NCI-H446 treated with DMSO at 0.1 percent for 48 hours (cell line): ENCODE measurements around the gene ROCK1.

Experiments used
- DNase-seq: peaks from one replicate; lab custom pipeline; 2025; lab: John Stamatoyannopoulos, UW

ROCK1 gene

DNA sequence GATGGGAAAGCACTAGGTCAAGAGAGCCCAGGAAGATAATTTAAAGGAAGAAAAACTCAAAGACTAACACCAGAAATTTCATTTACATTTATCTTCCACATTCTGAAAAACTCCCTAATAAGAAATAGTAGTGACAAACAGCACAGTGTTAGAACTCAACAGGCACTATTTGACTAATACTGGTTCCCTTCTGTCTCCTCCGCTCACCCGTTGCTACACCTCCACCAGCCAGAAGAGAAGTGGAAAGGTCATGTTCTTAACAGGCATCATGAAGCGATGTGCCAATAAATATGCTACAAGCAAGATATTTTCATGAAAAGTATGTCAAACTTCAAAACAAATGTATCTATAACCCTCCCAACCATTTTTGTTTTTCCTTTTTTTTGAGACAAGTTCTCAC, 5.7 kb downstream of the ROCK1 start:
- DNase-seq = no peak

GRCh38 chr18:21101172-21101571, 10.4 kb downstream of the ROCK1 start:
- no peak for DNase-seq

DNA sequence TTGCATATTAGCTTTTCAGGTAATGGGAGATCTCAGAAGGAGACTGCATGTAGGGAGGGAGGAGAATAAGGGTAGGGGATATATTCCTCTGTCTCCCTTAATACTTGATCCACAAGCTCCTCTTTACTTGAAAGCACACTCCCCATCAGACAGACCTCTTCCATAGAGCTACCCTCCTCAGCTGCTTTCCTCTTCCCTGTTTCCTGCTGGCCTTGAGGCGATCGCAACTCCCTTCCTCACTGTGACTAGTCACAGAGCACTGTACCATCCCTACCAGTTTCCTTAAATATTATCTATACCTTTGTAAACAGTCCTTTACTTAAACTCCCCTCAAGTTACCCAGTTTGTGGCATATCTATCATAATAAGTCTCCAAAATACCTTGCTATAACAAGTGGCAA, 10.9 kb downstream of the ROCK1 start:
- no peak for DNase-seq

DNA sequence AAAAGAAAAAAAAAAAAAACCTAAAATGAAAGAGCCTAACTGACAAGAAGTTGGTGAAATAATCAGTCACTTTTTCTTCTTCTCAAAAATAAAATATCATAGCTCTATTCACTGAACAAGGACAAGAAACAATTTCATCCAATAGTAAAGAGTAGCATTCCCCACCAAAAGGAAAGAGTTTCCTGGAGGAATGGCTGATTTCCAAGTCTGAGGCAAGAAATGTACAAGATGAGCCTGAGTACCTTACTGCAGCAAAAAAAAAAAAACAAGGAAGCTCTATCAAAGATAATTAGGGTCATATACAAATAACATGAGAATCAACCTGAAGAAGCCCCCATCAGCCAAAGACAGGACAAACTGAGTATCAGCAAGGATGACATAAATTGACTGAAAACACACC, 11.5 kb downstream of the ROCK1 start:
- DNase-seq = no peak

GRCh38 chr18:21099442-21099841, 12.2 kb downstream of the ROCK1 start:
- DNase-seq = no peak

- no peak for DNase-seq
Measured at GRCh38 chr18:21096760-21097159, 14.9 kb downstream of the ROCK1 start.

GRCh38 chr18:21093133-21093532, 18.5 kb downstream of the ROCK1 start:
- no peak for DNase-seq

DNA sequence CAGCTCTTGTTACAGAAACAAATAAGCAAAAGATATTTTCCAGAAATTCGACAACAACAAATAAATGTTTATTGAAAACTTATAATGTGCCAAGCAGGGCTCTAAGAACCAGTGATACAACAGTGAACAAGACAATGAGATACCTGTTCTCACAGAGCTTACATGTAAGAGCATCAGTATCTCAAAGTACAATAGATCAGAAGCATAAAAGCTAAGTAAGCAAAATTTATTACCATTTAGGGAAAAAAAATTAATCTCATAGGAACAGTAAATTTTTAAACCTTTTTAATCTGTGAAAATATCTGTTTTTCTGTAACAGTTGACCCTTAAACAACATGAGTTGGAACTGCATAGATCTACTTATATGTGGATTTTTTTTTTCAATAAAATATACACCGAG, 20.9 kb downstream of the ROCK1 start:
- DNase-seq = no peak

- DNase-seq = no peak
Measured at GRCh38 chr18:21085579-21086166, 25.9 kb downstream of the ROCK1 start.

GRCh38 chr18:21084511-21085078, 27.0 kb downstream of the ROCK1 start:
- DNase-seq = no peak

GRCh38 chr18:21083017-21083416, 28.6 kb downstream of the ROCK1 start:
- no peak for DNase-seq

GRCh38 chr18:21081426-21081825, 30.2 kb downstream of the ROCK1 start:
- DNase-seq = no peak

DNA sequence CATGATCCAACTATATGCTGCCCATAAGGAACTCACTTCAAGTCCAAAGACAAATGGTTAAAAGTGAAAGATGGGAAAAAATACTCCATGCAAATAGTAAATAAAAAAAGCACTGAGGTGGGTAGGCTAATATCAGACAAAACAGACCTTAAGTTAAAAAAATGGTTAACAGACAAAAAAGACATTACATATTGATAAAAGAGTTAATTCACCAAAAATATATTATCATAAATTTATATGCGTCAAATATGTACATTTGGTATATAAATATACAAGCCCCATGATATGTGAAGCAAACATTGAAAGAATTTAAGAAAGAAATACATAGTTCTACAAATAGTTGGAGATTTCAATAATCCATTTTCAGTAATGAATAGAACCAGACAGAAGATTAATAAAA, 31.0 kb downstream of the ROCK1 start:
- DNase-seq = no peak

DNA sequence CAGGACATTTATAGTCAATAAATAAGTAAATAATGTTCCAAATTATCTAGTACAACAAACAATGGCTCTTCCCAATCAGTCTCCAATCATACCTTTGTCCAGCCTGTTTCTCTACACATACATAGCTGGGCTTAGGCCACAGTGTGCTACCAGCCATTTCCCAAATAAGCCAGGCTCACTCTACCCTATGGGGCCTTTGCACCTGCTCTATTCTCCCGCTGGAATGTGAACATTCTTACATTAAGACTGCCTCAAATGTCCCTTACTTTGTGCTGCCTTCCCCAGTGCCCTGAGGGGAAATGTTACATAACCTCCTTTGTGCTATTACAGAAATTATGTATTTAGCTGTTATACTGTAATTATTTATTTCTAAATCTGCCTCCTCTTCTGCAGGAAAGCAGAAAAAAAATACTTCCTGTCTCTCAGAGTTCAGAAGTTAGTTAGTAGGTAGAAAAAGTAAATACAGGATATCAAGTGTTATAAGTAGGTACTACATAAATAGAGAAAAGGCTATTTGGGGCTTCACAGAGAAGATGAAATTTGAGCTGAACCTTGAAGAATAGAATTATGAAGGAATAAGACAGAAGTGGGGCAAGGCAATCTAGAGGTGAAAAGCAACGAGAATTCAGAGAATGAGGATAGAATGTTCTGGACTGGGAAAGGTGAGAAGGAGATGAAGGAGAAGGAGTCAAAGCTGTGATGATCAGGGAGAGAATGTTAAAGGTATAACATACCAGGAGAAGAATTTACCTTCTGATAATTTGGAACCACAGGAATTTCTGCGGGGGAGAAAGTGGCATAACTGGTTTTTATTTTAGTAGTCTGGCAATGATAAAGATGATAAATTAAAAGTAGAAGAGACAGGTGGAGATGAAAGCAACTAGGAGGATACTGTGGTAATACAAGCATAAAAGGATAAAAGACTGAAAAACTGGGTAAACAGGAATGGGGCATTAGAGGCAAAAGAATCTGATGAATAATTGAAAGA, 37.0 kb downstream of the ROCK1 start:
- DNase-seq = no peak

- DNase-seq = no peak
Measured at GRCh38 chr18:21073180-21073579, 38.4 kb downstream of the ROCK1 start.

DNA sequence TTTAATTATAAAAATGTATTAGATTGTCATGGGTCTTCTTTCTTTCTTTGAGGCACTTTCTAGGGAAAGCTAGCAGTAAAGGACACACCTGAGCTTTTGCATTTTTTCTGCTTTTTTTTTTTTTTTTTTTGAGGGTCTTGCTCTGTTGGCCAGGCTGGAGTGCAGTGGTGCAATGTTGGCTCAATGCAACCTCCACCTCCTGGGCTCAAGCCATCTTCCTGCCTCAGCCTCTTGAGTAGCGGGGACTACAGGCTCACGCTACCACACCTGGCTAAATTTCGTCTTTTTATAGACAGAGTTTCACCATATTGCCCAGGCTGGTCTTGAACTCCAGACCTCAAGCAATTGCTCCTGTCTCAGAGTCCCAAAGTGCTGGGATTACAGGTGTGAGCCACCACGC, 40.5 kb downstream of the ROCK1 start:
- DNase-seq = no peak

- no peak for DNase-seq
Measured at GRCh38 chr18:21069468-21069867, 42.1 kb downstream of the ROCK1 start.

DNA sequence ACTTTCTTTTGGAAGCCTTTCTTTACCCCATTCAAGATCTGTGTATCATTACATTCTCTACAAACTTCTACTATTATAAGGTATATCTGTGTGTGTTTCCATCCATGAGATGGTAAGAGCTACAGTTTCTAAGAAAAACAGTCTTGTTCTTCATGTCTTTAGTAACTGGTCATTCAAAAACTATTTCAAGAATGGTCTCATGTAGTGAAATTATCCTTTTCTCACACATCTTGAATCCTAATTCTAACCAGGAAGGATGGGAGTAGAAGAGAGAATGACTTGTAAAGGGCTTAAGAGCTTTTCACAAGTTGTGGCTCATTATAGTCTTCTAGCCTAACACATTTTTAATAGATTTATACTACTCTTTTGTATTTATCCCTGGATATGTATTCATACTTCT, 47.3 kb downstream of the ROCK1 start:
- DNase-seq = no peak

- no peak for DNase-seq
Measured at GRCh38 chr18:21063011-21063410, 48.6 kb downstream of the ROCK1 start.

DNA sequence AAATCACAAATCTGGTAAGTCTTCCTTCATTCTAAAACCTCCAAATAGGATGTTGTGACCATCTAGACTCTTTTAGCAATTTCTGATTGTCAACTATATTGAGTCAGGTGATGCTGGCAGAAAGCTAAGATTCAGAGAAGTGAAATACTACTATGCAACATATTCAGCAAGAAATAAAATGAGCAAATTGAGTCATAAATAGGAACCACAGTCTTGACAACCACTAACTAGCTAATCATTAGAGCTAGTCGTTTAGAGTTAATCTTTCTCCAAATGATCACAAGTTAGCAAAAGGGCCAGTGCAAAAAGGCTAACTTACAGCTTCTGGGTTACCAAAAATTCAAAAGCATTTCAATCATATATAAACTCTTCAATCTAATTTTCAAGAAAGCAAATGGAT, 54.5 kb downstream of the ROCK1 start:
- DNase-seq = no peak

DNA sequence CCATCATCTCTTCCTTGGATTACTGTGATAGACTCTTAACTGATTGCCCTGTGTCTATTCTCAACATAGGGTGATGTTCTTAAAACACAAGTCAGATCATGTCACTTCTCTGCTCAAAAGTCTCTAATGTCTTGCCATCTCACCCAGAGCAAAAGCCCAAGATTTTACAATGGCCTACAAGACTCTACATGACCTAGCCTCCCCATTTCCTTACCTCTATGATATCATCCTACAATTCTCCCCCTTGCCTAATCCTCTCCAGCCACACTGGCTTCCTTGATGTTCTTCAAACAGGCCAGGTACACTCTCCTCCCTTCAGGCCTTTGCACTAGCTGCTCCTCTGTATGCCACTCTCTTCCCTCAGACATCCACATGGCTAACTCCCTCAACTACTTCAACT, 55.1 kb downstream of the ROCK1 start:
- no peak for DNase-seq

DNA sequence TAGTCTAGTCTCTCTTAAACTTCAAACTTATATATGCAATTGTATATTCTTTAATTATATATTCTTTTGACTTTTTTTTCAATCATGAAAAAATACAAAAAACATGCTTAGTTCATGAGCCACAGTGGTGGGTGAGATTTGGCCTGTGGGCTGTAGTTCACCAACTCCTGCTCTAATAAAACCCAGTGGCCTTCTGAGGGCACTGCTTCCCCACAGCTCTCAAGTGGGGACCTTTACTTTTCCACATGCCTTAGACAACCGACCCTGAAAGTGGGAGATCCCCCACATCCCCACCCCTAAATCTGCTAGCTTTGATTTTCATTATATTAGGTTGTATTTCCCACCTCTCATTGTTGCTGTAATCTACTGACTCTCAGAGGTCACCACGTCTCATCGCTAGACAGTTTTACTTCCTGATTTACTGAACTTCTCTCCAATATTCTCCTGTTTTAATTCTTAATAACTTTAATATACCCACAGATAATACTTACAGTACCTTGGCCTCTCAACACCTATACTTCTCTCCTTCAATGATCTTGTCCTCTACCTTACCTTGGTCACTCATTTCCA, 57.3 kb downstream of the ROCK1 start:
- no peak for DNase-seq

- no peak for DNase-seq
Measured at GRCh38 chr18:21053127-21053526, 58.5 kb downstream of the ROCK1 start.
